K562 (cell line): ENCODE results near the gene CRYBG2. TPM values are rescaled to one million over a fixed set of nuclear protein-coding genes. Genes with fewer than 3 reads are reported as not detected.

ENCODE experiments used
- ADNP ChIP-seq: fragments of 200-800 bp; sonication (Bioruptor generic); IDR thresholded peaks from 2 replicates; pipeline ENCODE4 v1.6.1; 2016; ENCODE audit warnings: missing genetic modification characterization, missing compliant biosample characterization
- ARID2 ChIP-seq: fragments of 450-650 bp; IDR thresholded peaks from 2 replicates; pipeline ENCODE4 v1.6.1; 2017; ENCODE audit warnings: antibody characterized with exemption, mild to moderate bottlenecking
- CAMTA2 ChIP-seq: fragments of 250-450 bp; sonication (Bioruptor Pico); conservative IDR thresholded peaks from 2 replicates; pipeline ENCODE4 v1.5.1; 2022
- DACH1 ChIP-seq: fragments of 450-650 bp; IDR thresholded peaks from 2 replicates; pipeline ENCODE4 v1.6.1; 2018; ENCODE audit not compliant: partially characterized antibody
- DDX20 ChIP-seq: fragments of 450-650 bp; IDR thresholded peaks from 2 replicates; pipeline ENCODE4 v1.6.1; 2016; ENCODE audit warnings: missing genetic modification characterization, low read depth, mild to moderate bottlenecking, missing compliant biosample characterization, moderate library complexity
- ELF4 ChIP-seq: fragments of 450-650 bp; formaldehyde crosslinking; IDR thresholded peaks from 2 replicates; pipeline ENCODE4 v1.4.0; 2022; ENCODE audit warnings: missing genetic modification characterization
- HDGF ChIP-seq: fragments of 450-650 bp; IDR thresholded peaks from 2 replicates; pipeline ENCODE4 v1.6.1; 2016
- LARP7 ChIP-seq: fragments of 450-650 bp; IDR thresholded peaks from 2 replicates; pipeline ENCODE4 v1.6.1; 2016
- MCM7 ChIP-seq, 2 experiments: fragments of 450-650 bp; IDR thresholded peaks; 2 replicates each; pipeline ENCODE4 v1.6.1; 2016 to 2018
- MEF2A ChIP-seq: IDR thresholded peaks from 2 replicates; pipeline ENCODE4 v1.6.1; 2011; ENCODE audit warnings: low read depth, mild to moderate bottlenecking, low read length, moderate library complexity; ENCODE audit not compliant: control insufficient read depth
- PHB2 ChIP-seq: fragments of 450-650 bp; IDR thresholded peaks from 2 replicates; pipeline ENCODE4 v1.6.1; 2017; ENCODE audit warnings: low read depth
- RFX7 ChIP-seq: fragments of 250-450 bp; sonication (Bioruptor Pico); IDR thresholded peaks from 2 replicates; pipeline ENCODE4 v1.5.1; 2021; ENCODE audit warnings: mild to moderate bottlenecking
- RHOXF2B ChIP-seq: fragments of 250-450 bp; sonication (Bioruptor Pico); conservative IDR thresholded peaks from 2 replicates; pipeline ENCODE4 v1.5.1; 2021
- RUNX1 ChIP-seq: sonication (generic); IDR thresholded peaks from 2 replicates; pipeline ENCODE4 v1.6.1; 2016; ENCODE audit warnings: antibody characterized with exemption, low read depth
- XRCC3 ChIP-seq: fragments of 450-650 bp; IDR thresholded peaks from 2 replicates; pipeline ENCODE4 v1.6.1; 2017; ENCODE audit warnings: mild to moderate bottlenecking, moderate library complexity
- ZNF354B ChIP-seq: fragments of 250-450 bp; sonication (Bioruptor Pico); IDR thresholded peaks from 2 replicates; pipeline ENCODE4 v1.4.0; 2020
- ZNF444 ChIP-seq: fragments of 250-450 bp; sonication (Bioruptor Pico); IDR thresholded peaks from 2 replicates; pipeline ENCODE4 v1.4.0; 2020; ENCODE audit warnings: mild to moderate bottlenecking, moderate library complexity
- polyA plus RNA-seq, 8 experiments: library from polyadenylated mRNA; depleted of rRNA in 4 of 8; stranded (reverse) in 5 of 8; unstranded in 3 of 8; fragments of >200 nt; fragmentation: Nextera tagmentation in 2 of 8; fragmentation: Illumina TruSeq in 1 of 8; extraction: Ambion mirVana in 2 of 8; extraction: Trizol in 1 of 8; gene quantifications; 2 replicates each; pipeline versions ENCODE4 v1.2.1 to v1.2.3, GENCODE V29; 2011 to 2014; ENCODE audit warnings: inconsistent platforms in 1 of 8, missing spikeins in 1 of 8
- total RNA-seq, 7 experiments: library from RNA; depleted of rRNA in 6 of 7; stranded (reverse); fragments of >200 nt in 6 of 7; fragmentation: Illumina TruSeq in 2 of 7; extraction: Trizol in 2 of 7; gene quantifications; 2 replicates each; pipeline versions ENCODE4 v1.2.1 to v1.2.3, GENCODE V29; 2011 to 2021; ENCODE audit warnings: low replicate concordance in 1 of 7
- TF ChIP-seq, protein P1 (sequence below): fragments of 250-450 bp; sonication (Bioruptor Pico); IDR thresholded peaks from 2 replicates; pipeline ENCODE4 v1.4.0; 2020
- TF ChIP-seq, protein P2 (sequence below): fragments of 450-650 bp; IDR thresholded peaks from 2 replicates; pipeline ENCODE4 v1.6.1; 2016; ENCODE audit warnings: low read depth
- TF ChIP-seq, protein P3 (sequence below), 3 experiments: IDR thresholded peaks in 2 of 3; conservative IDR thresholded peaks in 1 of 3; 2 replicates each; pipeline ENCODE4 v1.5.1; 2011 to 2012; ENCODE audit warnings: low read length in 3 of 3, mild to moderate bottlenecking in 3 of 3, control low read depth in 2 of 3, improper control_type of control experiment in 1 of 3, inconsistent platforms in 1 of 3, low read depth in 1 of 3, mixed read lengths in 1 of 3, moderate library complexity in 1 of 3; ENCODE audit not compliant: insufficient read depth in 2 of 3

Gene CRYBG2
- total and polyA plus RNA-seq, 9 of the 15 experiments (the other 6 are each of a cell fraction or from before 2014, with no cell fraction given): 0.39 to 8.5 (median 3.7) TPM

DNA sequence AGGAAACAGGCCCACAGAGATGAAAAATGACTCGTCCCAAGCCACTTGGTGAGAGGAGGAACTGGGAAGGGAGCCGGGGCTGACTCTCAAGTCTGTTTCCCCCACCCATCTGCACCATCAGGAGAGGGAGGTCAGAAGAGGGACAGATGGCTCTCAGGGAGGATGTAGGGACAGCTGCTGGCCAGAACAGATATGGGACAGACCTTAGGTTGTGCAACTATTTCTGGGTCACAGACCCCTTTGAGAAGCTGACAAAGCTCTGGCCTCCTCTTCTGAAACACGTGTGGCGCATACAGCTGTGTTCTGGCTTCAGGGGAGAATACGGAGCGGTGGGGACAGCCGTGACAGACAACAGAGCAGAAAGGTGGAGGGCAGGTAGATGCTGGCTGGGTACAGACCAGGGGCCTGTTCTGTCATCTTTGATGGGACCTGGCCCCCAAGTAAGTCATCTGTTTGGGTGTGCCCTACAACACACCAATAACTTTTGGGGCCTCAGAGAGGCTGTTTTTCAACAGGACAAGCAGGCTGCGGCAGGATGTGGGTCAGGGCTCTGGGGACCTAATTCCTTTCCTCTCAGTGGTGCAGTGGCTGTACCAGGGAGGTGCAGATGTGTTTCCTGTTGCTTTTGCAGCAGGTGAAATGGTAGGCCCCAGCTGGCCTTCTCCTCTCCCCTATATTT, 66.8 kb downstream of the CRYBG2 start (continued):
- TF ChIP-seq DACH1: peak; percentile 89
- TF ChIP-seq, protein P1, sequence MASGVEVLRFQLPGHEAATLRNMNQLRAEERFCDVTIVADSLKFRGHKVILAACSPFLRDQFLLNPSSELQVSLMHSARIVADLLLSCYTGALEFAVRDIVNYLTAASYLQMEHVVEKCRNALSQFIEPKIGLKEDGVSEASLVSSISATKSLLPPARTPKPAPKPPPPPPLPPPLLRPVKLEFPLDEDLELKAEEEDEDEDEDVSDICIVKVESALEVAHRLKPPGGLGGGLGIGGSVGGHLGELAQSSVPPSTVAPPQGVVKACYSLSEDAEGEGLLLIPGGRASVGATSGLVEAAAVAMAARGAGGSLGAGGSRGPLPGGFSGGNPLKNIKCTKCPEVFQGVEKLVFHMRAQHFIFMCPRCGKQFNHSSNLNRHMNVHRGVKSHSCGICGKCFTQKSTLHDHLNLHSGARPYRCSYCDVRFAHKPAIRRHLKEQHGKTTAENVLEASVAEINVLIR (CRISPR knock-in tag): 0 out of 2 replicates have a peak, but pooled peaks have one; percentile 29
- TF ChIP-seq ZNF444 (CRISPR knock-in tag): peak; percentile 5; the same call in 1 of the 2 replicates
- TF ChIP-seq MEF2A: peak; percentile 81
- TF ChIP-seq ELF4: 0 out of 2 replicates have a peak, but pooled peaks have one; percentile 12
- peak; percentile 80; the same call in 1 of the 2 replicates for TF ChIP-seq RUNX1
- 0 out of 2 replicates have a peak, but pooled peaks have one; percentile 2 for TF ChIP-seq LARP7
- TF ChIP-seq XRCC3: no peak
- no peak for TF ChIP-seq ADNP (tag)
- no peak for TF ChIP-seq RFX7 (CRISPR knock-in tag)
- peak; percentile 81; the same call in 1 of the 2 replicates for TF ChIP-seq PHB2
- no peak; a peak in 1 of 4 replicates for TF ChIP-seq MCM7 (IDR thresholded peaks at IDR 0.05)
- no peak for TF ChIP-seq DDX20 (tag)
- no peak for TF ChIP-seq ARID2
- no peak for TF ChIP-seq ZNF354B (CRISPR knock-in tag)
- no peak for TF ChIP-seq HDGF
- no peak for TF ChIP-seq RHOXF2B
- no peak for TF ChIP-seq CAMTA2 (CRISPR knock-in tag)
- TF ChIP-seq, protein P2, sequence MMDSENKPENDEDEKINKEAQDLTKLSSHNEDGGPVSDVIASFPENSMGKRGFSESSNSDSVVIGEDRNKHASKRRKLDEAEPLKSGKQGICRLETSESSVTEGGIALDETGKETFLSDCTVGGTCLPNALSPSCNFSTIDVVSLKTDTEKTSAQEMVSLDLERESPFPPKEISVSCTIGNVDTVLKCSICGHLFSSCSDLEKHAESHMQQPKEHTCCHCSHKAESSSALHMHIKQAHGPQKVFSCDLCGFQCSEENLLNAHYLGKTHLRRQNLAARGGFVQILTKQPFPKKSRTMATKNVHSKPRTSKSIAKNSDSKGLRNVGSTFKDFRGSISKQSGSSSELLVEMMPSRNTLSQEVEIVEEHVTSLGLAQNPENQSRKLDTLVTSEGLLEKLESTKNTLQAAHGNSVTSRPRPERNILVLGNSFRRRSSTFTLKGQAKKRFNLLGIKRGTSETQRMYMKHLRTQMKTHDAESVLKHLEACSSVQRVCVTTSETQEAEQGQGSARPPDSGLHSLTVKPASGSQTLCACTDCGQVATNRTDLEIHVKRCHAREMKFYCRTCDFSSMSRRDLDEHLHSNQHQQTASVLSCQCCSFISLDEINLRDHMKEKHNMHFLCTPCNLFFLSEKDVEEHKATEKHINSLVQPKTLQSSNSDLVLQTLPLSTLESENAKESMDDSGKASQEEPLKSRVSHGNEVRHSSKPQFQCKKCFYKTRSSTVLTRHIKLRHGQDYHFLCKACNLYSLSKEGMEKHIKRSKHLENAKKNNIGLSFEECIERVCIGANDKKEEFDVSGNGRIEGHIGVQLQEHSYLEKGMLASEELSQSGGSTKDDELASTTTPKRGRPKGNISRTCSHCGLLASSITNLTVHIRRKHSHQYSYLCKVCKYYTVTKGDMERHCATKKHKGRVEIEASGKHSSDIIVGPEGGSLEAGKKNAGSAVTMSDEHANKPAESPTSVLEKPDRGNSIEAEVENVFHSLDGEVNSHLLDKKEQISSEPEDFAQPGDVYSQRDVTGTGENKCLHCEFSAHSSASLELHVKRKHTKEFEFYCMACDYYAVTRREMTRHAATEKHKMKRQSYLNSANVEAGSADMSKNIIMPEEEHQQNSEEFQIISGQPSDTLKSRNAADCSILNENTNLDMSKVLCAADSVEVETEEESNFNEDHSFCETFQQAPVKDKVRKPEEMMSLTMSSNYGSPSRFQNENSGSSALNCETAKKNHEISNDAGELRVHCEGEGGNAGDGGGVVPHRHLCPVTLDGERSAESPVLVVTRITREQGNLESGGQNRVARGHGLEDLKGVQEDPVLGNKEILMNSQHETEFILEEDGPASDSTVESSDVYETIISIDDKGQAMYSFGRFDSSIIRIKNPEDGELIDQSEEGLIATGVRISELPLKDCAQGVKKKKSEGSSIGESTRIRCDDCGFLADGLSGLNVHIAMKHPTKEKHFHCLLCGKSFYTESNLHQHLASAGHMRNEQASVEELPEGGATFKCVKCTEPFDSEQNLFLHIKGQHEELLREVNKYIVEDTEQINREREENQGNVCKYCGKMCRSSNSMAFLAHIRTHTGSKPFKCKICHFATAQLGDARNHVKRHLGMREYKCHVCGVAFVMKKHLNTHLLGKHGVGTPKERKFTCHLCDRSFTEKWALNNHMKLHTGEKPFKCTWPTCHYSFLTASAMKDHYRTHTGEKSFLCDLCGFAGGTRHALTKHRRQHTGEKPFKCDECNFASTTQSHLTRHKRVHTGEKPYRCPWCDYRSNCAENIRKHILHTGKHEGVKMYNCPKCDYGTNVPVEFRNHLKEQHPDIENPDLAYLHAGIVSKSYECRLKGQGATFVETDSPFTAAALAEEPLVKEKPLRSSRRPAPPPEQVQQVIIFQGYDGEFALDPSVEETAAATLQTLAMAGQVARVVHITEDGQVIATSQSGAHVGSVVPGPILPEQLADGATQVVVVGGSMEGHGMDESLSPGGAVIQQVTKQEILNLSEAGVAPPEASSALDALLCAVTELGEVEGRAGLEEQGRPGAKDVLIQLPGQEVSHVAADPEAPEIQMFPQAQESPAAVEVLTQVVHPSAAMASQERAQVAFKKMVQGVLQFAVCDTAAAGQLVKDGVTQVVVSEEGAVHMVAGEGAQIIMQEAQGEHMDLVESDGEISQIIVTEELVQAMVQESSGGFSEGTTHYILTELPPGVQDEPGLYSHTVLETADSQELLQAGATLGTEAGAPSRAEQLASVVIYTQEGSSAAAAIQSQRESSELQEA: no peak
- TF ChIP-seq, protein P3, sequence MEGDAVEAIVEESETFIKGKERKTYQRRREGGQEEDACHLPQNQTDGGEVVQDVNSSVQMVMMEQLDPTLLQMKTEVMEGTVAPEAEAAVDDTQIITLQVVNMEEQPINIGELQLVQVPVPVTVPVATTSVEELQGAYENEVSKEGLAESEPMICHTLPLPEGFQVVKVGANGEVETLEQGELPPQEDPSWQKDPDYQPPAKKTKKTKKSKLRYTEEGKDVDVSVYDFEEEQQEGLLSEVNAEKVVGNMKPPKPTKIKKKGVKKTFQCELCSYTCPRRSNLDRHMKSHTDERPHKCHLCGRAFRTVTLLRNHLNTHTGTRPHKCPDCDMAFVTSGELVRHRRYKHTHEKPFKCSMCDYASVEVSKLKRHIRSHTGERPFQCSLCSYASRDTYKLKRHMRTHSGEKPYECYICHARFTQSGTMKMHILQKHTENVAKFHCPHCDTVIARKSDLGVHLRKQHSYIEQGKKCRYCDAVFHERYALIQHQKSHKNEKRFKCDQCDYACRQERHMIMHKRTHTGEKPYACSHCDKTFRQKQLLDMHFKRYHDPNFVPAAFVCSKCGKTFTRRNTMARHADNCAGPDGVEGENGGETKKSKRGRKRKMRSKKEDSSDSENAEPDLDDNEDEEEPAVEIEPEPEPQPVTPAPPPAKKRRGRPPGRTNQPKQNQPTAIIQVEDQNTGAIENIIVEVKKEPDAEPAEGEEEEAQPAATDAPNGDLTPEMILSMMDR (IDR thresholded peaks at IDR 0.05 in 2 of 3, conservative IDR thresholded peaks at IDR 0.05 in 1 of 3; ENCODE audit: insufficient read depth in 2 of 3, low read depth in 1 of 3, low read length in 3 of 3): no peak
